ENCODE results near the gene STAT6. TPM values are rescaled to one million over a fixed set of nuclear protein-coding genes. Genes with fewer than 3 reads are reported as not detected.

Gene STAT6
- total and polyA plus RNA-seq, 2 of the 8 experiments (the other 6 are each of a cell fraction or from before 2014, with no cell fraction given): 32.9 to 38.7 TPM

DNA sequence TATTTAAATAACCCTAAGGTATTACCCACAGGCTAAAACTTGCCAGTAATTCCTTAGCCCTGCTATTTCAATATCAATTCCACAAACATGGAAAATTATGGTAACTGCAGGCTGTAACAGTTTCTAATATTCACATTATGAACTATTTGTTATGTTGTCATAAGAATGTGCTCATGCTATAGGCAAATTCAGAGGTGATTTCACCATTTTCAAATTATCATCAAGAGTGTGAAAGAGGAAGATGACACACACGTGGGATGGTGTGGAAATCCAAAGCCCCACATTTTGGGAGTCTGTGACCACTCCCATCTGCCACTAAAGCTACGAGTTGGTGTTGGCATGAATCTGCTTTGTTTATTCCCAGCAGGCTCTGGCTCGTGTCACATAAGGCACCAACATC is 55.3 kb downstream of the STAT6 start:
- ChIA-PET CTCF (ENCODE audit: partially characterized antibody) (interaction anchor here (0.6 to 3.2 kb wide), 6 partner anchors 10 to 56 kb away, joined by 3 to 13 read pairs (median 6); partner anchors contain the start of gene STAT6), POLR2A (ENCODE audit: partially characterized antibody) (interaction anchor here (1.3 to 1.8 kb wide), 3 partner anchors 24 to 56 kb away, joined by 4 to 7 read pairs (median 5); no protein-coding TSS in a partner anchor)
- Histone ChIP-seq H3K56ac (replicated peaks; ENCODE audit: insufficient read length, low read depth, low read length) (no peak overlapping the region), H2BK20ac (ENCODE audit: low read length) (no peak overlapping the region), H2AK5ac (ENCODE audit: low read depth, low read length) (no peak overlapping the region), H3K27me3 (replicated peaks in 1 of 4; ENCODE audit: control insufficient read depth in 3 of 4, extremely low read depth in 1 of 4, insufficient read depth in 3 of 4, low read length in 3 of 4) (no peaks in the 10 kb centered on the region), H3K79me2 (ENCODE audit: control insufficient read depth in 1 of 2, insufficient read depth in 2 of 2, low read length in 2 of 2) (no peaks in the 10 kb centered on the region), H3K14ac (ENCODE audit: insufficient read length) (no peak overlapping the region), H2BK15ac (ENCODE audit: low read length) (no peak overlapping the region), H4K5ac (ENCODE audit: insufficient read length, low read depth, low read length) (no peak overlapping the region), H3K18ac (ENCODE audit: extremely low read depth, low read length) (no peak overlapping the region), H3K36me3 (ENCODE audit: control insufficient read depth in 2 of 4, insufficient read depth in 4 of 4, low read length in 3 of 4) (peaks cover 16 to 58% (median 40%) of the 10 kb centered on the region in 4 experiments), H3K4me3 (ENCODE audit: extremely low read depth in 1 of 4, insufficient read depth in 2 of 4, low read depth in 3 of 4, low read length in 4 of 4) (no peak overlapping the region), H2BK5ac (ENCODE audit: low read depth, low read length) (no peak overlapping the region), H3K23ac (ENCODE audit: insufficient read length) (no peak overlapping the region), H3K4me2 (ENCODE audit: insufficient read depth in 1 of 2, low read depth in 2 of 2, low read length in 2 of 2) (no peak overlapping the region), H3K79me1 (ENCODE audit: low read depth, low read length) (no peaks in the 10 kb centered on the region), H2BK120ac (replicated peaks; ENCODE audit: low read depth, low read length) (no peak overlapping the region), H2AFZ (ENCODE audit: low read length) (no peak overlapping the region), H4K8ac (ENCODE audit: extremely low read depth, insufficient read depth, low read length) (no peak overlapping the region), H3K23me2 (ENCODE audit: low read depth, low read length) (no peaks in the 10 kb centered on the region), H2BK12ac (ENCODE audit: low read depth, low read length) (no peak overlapping the region), H3K4me1 (replicated peaks in 1 of 4; ENCODE audit: control insufficient read depth in 3 of 4, insufficient read depth in 4 of 4, low read length in 3 of 4) (no peaks in the 10 kb centered on the region), H4K91ac (replicated peaks; ENCODE audit: insufficient read length, low read length) (no peak overlapping the region), H3K9me3 (ENCODE audit: insufficient read depth in 2 of 2, low read depth in 1 of 2, low read length in 1 of 2) (no peaks in the 10 kb centered on the region), H3K9ac (replicated peaks in 1 of 4; ENCODE audit: extremely low read depth in 1 of 4, low read depth in 3 of 4, low read length in 3 of 4) (no peak overlapping the region), H4K20me1 (replicated peaks in 1 of 2; ENCODE audit: control insufficient read depth in 1 of 2, insufficient read depth in 2 of 2, low read length in 2 of 2) (no peaks in the 10 kb centered on the region), H3K4ac (replicated peaks; ENCODE audit: insufficient read length, low read depth, low read length) (no peak overlapping the region), H3K27ac (ENCODE audit: low read depth, low read length) (no peak overlapping the region)
- DNase-seq (ENCODE audit: low read depth in 1 of 2, low spot score in 2 of 2): no peak
- WGBS, 2 experiments (ENCODE audit: extremely low coverage in 1 of 2, insufficient coverage in 1 of 2, insufficient read length in 1 of 2, insufficient replicate concordance in 2 of 2, low coverage in 1 of 2, low lambda C conversion rate in 2 of 2, missing lambda C conversion rate in 1 of 2): 80% methylated on average over 3 of the region's 3 CpGs; no CpG with 5 or more reads in 1 of the 2 experiments
- FAIRE-seq: no peak
- no peak for TF ChIP-seq BACH1 (IDR thresholded peaks at IDR 0.05; ENCODE audit: low read length)
- TF ChIP-seq RXRA (IDR thresholded peaks at IDR 0.05; ENCODE audit: insufficient read depth, low read depth, low read length): no peak
- TF ChIP-seq SP1 (IDR thresholded peaks at IDR 0.05; ENCODE audit: low read depth, low read length): no peak
- no peak for TF ChIP-seq RNF2 (IDR thresholded peaks at IDR 0.05; ENCODE audit: borderline replicate concordance, low read depth, low read length, missing control alignments, poor library complexity, severe bottlenecking)
- TF ChIP-seq ZNF274 (IDR thresholded peaks at IDR 0.05; ENCODE audit: borderline replicate concordance, extremely low read depth, low read length): no peak
- TF ChIP-seq, protein P1, sequence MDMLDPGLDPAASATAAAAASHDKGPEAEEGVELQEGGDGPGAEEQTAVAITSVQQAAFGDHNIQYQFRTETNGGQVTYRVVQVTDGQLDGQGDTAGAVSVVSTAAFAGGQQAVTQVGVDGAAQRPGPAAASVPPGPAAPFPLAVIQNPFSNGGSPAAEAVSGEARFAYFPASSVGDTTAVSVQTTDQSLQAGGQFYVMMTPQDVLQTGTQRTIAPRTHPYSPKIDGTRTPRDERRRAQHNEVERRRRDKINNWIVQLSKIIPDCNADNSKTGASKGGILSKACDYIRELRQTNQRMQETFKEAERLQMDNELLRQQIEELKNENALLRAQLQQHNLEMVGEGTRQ (IDR thresholded peaks at IDR 0.05; ENCODE audit: low read length): no peak
- TF ChIP-seq CTBP2 (IDR thresholded peaks at IDR 0.05; ENCODE audit: borderline replicate concordance, insufficient read depth, insufficient read length, low read length): no peak
- TF ChIP-seq CBX8 (IDR thresholded peaks at IDR 0.05; ENCODE audit: borderline replicate concordance, low read depth, low read length): no peak
- TF ChIP-seq EP300 (IDR thresholded peaks at IDR 0.05; ENCODE audit: borderline replicate concordance in 1 of 2, low read depth in 2 of 2, low read length in 2 of 2): no peak
- TF ChIP-seq SP2 (IDR thresholded peaks at IDR 0.05; ENCODE audit: low read length): no peak
- TF ChIP-seq GTF2F1 (IDR thresholded peaks at IDR 0.05; ENCODE audit: borderline replicate concordance, low read depth, low read length): no peak
- TF ChIP-seq, protein P2, sequence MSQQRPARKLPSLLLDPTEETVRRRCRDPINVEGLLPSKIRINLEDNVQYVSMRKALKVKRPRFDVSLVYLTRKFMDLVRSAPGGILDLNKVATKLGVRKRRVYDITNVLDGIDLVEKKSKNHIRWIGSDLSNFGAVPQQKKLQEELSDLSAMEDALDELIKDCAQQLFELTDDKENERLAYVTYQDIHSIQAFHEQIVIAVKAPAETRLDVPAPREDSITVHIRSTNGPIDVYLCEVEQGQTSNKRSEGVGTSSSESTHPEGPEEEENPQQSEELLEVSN (IDR thresholded peaks at IDR 0.05): no peak

Data from H1 (cell line).